ENCODE measurements around the gene C1orf116.

Gene C1orf116

DNA sequence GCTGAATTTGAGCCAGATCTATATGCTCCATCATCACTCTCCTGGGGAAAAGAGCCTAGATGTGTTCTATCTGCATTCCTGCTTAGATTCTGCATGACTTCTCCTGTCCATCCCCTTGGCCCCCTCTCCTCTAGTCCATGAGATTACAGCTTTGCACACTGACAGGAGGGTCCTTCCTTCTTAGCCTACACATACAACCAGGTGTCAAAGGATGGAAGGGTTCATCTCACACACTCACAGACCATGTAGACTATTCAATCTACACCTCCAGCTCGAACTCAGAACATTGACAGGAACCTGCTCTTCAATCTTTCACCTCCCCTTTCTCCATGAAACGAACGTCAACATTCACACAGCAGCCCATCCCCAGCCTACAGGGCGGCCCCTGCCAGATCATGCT lies 13.8 kb downstream of the C1orf116 start:
- DNase-seq: no peak

DNA sequence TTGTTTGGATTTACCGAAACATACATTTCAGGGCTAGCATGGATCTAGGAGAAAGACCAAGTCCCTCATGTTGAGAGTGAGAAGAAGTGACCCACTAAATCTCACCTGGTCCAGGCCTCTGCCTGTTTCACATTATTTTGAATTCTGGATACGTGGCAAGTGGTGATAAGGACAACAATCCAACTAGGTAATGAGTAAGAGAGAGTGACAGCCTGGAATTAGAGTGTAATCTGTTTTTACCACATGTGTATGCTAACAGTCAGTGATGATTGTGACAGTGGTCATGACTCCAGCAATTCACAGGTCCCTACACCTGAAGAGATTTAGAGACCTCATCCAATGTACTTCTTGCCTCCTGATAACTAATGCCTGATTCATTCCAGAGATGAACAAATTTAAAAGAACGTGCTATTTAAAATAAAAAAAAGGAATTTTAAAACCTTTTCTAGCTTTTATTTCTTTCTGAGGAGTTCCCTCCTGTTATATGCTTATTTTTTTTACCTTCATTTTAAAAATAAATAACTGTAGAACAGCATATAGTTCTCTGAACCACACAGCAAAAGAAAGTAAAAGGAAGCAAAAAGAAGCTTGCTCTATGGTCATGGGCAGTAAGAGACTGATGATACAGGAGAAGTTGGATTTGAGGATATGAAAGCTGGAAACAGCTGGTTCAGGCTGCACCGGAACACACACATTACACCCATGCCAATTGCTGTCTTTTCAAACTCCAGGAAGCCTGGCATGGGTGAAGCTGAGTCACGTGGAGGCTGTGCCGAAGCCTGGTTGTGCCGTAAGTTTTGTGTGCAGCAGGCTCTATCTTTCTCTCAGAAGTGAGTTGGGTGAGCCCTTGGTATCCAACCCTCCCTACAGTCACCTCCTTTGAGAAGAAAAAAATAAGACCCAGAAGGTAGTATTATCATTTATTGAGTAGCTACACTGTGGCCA lies 14.7 kb downstream of the C1orf116 start:
- DNase-seq: no peak

DNA sequence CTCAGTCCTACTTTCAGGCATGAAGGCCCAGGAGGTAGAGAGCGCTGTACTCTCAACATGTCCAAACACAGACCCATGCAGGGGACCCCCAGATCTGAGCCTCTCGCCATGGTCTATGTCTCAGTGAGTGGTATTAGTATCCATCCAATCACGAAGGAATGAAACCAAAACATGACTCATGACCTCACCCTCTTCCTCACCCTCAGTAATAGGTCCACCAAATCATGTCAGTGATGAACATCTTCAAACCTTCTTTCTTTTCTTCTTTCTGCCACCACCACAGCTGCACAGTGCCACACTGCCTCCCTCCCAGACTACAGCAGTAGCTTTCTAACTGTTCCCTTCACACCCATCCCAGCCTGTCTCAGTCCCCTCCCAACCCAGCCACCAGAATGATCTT lies 16.8 kb downstream of the C1orf116 start:
- DNase-seq: no peak

DNA sequence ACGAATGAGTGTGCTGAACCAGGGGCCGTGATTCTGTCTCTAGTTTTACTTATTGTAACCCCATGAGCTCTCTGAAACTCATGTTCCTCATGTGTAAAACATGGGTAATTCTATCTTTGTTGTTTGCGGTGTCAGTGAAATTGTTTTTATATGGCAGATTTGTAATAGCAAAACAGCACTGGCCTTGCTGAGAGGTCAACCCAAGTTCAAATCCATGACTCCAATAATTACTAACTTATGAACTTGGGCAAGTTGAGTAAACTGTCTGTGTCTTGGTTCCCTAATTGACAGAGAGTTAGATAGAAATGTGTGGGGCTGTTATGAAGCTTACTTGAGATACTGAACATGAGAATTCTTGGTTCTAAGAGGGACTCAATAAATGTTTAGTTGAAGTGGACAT lies 17.8 kb downstream of the C1orf116 start:
- no peak for DNase-seq

GRCh38 chr1:207013321-207014085 lies 19.1 kb downstream of the C1orf116 start:
- no peak for DNase-seq

DNA sequence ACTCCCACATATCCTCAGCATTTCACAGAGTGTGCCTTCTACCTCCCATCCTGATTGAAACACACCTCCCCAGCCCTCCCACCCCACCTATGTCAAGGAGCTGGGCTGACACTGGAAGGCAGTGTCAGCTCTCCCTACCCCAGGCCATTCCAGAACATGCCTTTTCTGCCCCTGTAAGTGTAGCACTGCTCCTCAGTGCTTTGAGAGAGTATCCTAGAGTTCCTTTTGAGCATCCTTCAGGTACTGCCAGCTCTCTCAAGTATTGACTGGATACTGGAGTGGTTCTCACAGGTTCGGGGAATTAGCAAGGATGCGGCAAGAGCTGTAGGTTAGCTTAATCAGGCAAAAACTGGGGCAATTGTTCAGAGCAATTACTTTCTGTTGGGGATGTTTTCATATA lies 21.8 kb downstream of the C1orf116 start:
- DNase-seq: no peak

DNA sequence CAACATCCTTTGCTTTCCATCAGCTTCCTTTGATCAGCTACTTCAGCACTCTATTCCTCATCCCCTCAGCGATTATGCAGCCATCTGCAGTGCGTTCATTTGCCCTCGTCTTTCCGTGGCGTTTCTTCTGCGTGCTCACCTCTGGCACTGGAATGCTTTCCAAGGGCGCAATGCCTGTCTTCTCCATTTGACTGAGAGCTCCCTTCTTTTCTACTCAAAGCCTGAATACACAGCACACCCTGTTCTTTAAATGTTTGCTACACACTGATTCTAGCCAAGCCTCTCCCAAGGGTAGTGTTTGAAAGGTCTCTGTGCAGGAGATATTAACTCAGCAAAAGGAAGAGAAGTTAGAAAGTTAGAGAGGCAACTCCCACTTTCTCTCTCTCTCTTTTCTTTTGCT lies 22.6 kb downstream of the C1orf116 start:
- no peak for DNase-seq

DNA sequence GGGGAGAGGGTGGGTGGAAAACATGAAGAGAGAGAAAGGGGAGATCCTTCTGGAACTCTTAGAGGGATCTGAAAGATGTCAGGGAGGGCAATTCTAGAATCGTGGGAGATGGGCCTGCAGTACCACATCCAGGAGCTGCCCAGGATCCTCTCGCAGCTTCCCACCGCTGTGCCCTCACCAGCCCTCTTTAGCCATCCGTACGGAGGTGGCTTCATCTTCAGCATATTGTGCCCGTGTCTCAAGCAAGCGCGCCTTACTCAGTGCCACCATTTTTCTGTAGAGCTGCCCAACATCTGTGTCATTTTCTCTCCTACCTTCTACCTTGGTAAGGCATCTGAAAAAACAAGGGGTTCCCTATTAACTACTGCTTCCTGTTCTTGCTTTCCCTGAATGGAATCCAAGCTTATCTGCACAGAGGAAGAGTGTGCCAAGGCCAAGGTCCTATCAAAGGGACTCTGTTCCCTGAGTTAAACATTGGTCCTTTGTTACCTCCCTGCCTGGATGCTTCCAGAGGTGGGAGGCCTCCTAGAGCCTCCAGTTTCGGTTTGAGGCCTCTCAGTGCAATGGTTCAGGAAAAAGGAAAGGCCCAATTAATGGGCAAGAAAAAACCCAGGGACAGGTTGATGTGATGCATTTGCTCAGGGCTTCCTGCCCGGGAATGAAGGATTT lies 23.2 kb downstream of the C1orf116 start:
- no peak for DNase-seq

- DNase-seq: no peak
Observed at GRCh38 chr1:207007352-207008033, 25.1 kb downstream of the C1orf116 start.

- DNase-seq: no peak
Observed at GRCh38 chr1:207006914-207007313, 25.6 kb downstream of the C1orf116 start.

- DNase-seq: no peak
Observed at GRCh38 chr1:207006083-207006482, 26.5 kb downstream of the C1orf116 start.

DNA sequence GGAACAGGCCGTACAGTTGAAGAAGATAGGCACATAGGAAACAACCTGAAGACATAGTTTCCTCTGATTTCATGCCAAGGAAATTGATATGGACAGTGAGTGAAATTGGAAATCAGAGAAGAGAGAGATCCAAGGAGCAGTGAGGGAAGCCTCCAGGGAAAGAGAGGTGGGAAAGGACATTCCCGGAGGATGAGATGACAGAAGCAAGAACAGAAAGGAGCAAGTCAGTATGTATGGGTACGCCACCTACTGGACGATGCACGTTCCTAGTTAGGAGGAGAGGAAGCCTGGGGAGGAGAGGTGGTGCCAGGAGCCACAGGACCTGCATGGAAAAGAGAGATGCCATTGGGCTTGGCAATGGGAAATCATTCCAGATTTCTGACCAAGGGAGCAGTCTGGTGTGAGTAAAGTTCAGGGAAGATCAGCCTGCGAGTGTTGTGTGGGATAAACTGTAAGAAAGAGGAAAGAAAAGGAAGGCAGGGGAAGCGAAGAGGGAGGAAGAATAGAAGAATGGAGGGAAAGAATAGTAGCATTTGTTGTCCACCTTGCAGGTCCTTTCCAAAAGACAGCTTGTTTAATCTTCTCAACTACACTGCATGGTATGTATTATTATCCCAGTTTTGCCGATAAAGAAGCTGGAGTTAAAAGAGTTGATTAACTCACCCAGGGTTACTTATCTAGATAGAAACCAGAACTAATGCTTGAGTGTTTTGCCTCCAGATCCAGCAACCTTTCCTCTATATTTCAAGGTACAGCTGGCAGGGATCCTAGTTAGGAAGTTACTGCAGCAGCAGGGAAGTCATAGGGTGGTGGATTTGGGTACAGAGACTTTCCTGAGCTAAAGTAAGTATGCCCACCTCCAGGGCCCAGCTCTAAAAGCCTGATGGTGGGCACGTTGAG lies 27.4 kb downstream of the C1orf116 start:
- DNase-seq: peak; percentile 44

DNA sequence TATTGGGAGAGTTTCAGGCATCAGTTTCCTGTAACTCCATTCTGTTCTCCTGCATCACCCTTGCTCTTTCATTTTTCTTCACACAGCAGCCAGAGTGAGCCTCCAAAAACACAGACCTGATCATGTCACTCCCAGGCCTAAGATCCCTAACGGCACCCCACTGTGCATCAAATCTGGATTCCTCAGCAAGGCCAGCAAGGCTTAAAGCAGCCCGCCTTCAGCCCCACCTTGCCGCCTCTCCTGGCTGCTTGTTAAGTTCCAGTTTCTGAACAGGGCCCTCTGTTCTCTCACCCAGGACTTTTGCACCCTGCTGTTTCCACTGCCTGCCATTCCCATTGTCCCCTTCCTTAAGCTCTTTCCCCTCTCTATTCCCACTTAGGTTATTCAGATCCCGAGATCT lies 29.3 kb downstream of the C1orf116 start:
- DNase-seq: no peak

DNA sequence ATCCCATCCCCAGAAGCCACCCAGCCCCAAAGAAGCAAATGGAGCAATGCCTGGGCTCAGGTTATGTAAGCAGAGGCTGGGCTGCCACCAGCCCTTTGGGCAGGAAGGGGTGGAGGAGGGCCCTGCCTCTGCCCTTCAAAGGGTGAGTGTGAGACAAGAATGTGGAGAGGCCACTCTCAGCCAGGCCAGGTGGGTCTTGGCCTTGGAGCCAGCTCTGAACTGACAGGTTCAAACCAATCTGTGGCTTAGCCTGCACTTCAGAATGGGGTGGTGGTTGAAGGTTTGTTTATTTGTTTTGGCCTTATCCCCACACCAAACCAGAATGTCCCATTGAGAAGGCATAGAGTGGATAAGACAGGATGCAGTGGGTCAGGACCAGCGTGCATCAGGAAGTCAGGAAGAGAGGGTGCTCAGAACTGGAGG lies 29.8 kb downstream of the C1orf116 start:
- no peak for DNase-seq

DNA sequence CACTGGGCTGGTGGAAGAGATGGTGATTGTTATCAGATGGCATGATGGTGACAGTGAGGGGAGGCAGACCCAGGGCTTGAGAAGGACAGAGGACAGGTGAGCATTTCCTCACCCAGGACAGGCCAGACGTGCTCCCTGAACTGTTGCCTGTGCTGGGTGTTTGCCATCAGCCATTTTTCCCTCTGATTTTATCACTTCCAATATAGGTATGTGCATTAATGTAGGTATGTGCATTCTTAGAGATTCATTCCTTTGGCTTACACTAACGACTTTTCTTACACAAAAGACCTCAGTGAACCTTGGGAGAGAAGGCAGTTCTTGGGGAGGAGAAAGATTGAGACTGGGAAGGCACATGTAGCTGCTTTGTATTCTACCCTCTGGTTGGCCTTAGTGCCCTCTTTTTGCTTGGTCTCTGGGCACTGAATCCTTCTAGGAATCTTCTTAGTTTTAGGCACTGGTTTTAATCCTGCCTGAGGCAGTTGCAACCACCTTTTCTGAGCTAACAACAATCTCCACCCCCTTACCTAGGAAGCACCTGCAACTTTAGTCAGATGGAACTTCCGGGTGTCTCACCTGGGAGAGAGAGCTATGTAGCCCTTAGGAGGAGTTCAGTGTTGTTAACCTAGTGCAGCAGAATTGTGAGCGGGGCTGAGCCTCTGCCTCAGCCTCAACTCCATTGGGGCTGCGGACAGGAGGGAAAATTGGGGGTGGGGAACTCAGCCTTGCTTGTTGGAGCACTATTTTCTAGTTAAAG lies 30.9 kb downstream of the C1orf116 start:
- DNase-seq: no peak

DNA sequence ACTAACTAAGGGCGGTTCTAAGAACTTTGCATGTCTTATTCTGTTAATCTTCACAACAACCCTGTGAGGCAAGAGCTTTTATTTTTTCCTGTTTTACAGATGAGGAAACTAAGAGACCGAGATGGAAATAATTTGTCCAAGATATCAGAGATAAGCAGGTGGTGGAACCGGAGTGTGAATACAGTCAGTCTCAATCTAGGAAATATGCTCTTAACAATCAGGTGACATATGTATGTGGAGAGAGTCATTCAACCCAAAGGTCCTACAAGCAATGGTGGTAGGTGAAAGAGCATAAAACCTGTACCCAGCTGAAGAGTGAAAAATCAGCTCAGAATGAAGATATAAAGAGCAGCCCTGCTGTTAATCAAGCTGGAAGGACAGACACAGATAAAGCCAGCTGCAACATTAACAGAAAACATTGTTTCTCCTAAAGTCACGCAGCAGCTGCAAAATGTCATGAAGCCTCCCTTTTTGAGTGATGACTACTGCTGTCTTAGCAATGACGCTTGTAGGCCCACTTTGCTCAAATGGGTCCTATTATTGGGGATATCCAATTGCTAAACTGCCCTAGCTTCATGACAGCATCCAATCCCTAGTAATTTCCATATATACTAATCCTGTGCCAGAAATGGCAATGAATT lies 31.8 kb downstream of the C1orf116 start:
- no peak for DNase-seq

GRCh38 chr1:206998816-206999215 lies 33.7 kb downstream of the C1orf116 start:
- no peak for DNase-seq

DNA sequence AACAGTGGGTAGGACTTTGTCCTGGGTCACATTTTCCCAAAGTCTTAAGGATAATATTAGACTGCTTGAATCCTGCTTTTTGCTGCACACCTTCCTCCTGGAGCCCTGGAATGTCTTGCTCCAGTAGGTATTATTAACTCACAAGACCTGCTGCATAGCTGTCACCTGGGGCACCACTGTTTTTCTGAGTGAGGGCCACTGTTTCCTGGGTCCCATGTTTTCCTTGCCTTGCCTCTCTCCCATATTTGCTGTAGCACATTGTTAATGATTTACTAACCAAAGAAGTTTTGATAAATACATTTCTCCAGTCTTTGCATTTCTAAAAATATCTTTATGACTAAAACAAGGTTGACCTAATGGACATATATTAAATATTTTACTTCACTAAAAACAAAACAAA lies 39.8 kb downstream of the C1orf116 start:
- DNase-seq: no peak

- no peak for DNase-seq
Observed at GRCh38 chr1:206987873-206988272, 44.7 kb downstream of the C1orf116 start.

DNA sequence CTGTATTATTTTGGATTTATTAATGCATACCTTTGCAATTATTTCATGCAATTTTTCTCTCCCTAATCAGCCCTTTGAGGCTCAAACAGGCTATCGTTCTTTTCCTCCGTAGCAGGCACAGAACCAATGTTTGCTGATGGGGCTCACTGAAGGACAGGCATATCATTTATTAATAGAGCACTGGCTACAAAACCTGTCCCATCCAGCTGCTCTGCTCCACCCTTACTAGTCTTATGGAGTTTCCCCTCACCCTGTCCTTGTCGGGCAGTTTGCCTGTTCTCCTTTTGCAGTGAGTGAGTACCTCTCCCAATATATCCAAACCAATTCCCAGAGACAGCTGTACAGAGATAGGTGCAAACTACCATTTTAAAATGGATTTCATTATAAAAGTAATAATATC lies 45.7 kb downstream of the C1orf116 start:
- no peak for DNase-seq

DNA sequence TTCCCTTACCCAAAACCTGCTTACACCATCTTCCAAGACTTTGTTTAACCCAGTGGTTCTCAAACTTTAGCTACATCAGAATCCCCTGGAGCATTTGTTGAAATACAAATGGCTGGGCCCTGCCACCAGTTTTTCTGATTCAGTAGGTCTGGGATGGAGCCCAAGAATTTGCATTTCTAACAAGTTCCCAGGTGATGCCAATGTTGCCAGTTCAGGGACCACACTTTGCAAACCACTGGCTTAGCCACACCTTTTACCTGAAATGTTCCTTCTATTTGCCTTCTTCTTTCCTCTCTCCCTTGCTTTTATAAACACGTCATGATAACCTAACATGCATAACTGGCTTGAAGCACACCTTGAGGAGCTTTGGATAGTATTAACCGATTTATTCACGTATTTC lies 46.2 kb downstream of the C1orf116 start:
- no peak for DNase-seq
